NCI-H1105 (cell line): ENCODE data around the gene SMIM5.

Experiments
- DNase-seq: peaks from one replicate; lab custom pipeline; 2025; lab: John Stamatoyannopoulos, UW

Gene SMIM5

DNA sequence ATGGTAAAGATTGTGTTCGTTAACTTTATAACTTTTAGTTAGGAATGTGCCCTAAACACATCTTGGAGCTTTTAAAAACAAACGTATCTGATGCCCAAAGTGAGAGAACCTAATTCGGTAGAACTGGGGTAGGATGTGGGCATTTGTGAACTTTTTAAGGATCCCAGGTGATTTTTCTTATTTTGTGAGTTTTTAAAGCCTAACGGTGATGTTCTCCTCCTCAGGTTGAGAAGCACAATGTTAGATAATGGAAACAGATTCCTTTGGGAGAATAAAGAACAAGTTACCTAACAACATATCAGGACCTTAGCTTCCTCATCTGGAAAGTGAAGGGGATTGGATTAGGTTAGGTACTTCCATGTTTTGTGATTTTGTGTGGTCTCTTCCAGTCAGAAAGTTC lies 34.6 kb downstream of the SMIM5 start:
- DNase-seq = no peak

DNA sequence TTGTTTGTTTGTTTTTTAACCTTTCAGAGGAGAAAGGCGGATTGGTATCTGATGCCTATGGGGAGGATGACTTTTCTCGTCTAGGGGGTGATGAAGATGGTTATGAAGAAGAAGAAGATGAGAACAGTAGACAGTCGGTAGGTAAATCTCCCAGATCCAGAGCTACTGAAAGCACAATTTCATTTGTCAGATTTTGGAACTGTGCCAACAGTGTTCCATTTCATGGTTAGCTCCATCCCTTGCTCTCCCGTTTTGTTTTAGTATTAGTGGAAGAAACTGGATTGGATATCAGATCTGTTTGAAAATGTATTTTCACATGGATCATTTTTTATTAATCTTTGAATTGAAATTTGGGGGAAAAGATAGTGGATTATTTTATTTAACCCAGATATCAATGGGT lies 35.3 kb downstream of the SMIM5 start:
- no peak for DNase-seq

DNA sequence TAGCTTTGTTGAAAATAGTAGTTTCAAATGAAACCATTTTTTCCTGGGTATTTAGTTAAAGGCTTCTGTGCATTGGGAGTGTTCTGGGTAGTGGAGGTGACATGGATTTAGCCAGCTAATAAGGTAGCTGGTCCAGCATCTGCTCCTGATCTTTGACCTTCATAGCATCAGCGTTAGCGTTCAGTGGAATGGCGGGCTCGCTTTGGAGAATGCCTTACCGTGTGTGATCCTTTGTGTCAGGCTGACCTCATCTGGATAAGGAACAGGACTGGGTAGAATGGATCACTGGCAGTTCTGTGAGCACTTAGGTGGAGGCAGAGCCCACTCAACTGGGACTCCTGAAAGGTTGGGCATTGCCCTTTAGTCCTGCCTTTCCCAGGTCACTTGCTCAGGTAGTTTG lies 37.6 kb downstream of the SMIM5 start:
- DNase-seq = no peak

DNA sequence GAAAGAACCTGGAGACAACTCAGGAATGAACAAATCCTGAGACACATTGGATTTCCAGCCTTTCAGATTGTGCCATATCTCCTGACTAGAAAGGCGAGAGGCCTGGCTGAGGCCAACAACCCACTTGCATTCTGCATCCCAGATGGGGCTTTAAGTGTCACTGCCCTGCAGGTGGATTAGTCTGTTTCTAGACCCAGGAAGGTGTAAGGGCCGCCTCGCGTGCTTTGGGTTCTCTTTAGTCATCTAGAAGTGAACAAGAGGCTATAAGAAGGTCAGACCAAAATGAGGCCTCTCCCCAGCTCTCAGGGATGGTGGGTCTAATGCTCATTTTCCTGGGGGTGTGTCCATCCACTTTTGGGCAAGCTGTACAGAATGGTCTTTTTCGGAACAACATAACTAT lies 38.8 kb downstream of the SMIM5 start:
- no peak for DNase-seq

DNA sequence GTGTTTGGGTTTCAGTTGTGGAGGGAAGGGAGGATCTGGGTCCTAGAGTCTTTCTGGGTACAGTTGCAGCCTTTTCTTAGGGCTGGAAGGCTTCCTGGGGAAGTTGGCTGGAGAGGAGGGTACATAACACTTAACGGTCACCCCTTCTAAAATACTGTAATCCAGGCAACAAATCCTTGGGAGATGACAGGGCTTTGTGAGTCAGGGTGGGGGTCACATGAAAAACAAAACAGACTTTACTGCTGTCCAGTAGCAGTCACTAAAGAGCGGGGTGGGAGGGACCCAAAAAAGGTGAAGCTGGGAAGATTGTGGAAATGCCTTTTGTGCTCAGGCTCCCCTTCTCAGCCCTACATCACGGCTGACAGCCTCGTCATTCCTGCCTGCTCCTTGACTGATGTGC lies 40.3 kb downstream of the SMIM5 start:
- no peak for DNase-seq

DNA sequence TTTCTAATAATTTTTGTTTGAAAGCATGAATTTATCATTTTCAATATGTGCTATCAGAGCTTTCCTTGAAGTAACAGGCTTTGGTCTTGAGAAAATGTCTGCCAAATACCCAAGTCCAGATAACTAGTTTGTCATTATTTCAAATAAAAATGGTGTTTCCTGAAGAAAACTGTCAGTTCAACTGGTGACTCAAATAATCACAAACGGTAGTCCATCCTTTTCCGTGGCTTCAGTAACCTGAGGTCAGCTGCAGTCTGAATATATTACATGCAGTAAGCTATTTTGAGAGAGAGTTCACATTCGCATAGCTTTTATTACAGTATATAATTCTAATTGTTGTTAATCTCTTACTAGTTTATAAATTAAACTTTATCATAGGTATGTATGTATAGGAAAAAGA lies 43.2 kb downstream of the SMIM5 start:
- no peak for DNase-seq

DNA sequence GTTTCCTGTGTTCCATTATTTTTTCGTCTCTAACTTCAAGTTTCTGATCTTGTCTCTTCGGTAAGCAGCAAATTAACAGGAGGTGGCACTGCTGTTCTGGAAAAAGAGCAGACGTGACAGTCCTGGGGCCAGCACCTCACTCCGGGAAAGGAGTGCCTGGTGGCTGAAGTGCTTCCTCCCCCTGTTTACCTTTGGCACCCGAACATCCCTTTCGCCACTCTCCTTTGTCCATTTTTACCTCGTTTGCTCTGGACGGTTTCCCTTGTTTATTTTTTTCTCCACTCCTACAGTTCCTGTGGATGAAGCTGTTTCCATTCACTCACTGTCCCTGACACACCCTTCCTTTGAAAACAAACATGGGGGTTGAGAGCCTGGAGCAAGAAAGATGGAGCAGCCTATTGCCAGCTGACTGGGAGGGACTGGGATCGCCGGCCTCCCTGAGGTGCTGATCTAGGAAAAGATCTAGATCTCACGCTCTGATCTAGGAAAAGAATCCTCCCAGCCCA lies 46.5 kb downstream of the SMIM5 start:
- no peak for DNase-seq

DNA sequence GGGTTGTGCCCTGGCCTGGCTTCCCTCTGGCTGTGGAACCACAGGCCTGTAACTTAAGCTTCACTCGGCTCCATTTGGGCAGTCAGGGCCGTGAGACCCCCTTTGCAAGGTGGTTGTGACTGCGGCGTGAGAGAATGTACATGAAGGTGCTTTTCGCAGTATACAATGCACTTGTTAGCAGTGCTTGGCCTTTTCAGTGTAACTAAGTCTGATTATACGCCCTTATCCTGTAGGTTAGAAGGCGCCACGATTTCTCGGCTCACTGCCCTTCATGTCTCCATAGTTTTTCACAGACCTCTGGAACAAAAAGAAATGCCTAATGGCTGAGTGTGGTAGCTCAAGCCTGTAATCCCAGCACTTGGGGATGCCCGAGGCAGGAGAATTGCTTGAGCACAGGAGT lies 47.2 kb downstream of the SMIM5 start:
- DNase-seq = no peak

DNA sequence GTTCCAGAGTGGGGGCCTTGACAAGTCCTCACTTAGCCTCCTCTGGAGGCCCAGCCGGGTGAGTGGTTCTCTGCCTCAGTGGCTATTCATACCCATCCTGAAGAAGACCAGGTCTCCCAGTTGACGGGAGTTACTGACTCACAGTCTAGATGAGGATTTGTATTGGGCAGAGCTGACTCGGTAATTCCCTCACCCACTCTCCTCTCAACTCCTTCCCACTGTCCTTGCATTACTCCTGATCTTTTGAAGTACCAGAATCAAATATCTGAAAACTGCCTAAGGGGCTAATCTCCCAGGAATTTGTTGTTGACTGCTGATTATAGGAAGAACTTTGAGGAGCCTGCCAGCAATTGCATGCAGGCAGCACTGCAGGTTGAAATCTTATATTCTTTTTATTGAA lies 48.1 kb downstream of the SMIM5 start:
- no peak for DNase-seq

DNA sequence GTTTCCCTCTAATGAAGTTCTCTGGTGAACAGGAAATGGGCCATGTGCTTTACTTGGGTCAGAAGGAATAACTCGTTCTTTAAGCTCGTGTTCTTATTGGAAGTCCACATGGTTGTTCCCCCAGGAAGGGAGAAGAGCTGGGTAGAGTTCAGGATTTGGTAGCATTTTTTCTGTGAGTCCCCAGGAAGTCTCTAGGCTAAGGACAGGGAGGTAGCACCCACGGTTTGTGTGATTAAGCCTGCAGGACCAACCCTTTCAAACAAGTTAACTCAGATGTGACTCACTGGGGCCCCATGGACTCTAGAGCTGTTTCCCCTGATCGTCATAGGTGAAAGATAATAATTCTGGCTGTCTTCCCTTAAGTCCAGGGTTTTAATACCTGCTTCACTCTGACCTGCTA lies 50.3 kb downstream of the SMIM5 start:
- no peak for DNase-seq

DNA sequence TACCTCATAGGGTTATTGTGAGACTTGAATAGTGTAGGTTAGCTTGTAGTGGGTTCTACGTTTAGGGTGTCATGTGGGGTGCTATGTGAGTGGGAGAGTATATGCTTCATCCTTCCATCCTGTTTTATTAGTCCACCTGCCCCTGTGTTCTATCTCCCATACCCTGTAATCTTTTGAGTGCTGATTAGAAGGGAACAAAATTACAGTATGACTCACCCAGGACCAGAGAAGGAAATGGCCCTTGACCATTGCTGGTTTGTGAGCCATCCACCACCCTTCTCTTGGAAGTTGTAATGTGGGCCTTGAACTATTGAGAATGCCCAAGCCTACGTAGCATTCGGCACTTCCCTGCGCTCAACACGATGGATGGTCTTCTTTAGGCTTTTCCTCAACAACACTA lies 51.0 kb downstream of the SMIM5 start:
- no peak for DNase-seq

DNA sequence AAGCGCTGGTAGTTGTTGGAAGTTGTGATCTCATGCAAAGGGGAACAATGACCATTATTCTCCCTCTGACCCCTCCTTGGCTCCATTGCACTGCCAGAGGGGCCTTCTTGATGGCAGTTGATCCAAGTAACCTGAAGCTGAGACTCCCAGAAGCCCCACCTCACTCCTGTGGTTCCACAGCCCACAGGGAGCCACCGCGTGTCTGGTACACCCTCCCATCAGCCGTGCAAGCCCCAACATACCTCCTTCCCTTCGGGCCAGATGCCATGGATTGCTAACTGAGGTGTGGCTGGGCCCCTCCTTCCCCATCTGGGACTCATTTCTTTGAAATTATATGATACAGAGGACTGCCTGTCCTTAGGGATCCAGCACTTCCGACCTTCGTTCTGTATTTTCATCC lies 51.7 kb downstream of the SMIM5 start:
- no peak for DNase-seq

DNA sequence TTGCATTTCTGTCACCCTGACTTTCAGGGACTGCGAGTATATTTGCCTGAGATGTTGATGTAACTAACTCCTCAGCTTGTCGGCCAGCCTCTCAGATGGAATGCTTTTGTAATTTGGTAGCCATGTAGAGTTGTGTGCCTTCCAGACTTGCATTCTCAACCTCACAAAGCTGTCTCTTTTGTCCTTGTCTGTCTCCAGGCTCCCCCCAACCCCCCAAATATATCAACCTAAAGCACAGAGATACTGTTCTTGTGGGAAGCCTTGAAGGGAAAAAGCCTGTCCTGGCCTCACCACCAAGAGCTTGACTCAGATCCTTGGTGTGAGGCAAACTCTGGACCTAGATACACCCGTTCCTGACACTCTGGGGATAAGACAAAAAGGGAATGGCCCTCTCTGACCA lies 52.3 kb downstream of the SMIM5 start:
- DNase-seq = no peak

DNA sequence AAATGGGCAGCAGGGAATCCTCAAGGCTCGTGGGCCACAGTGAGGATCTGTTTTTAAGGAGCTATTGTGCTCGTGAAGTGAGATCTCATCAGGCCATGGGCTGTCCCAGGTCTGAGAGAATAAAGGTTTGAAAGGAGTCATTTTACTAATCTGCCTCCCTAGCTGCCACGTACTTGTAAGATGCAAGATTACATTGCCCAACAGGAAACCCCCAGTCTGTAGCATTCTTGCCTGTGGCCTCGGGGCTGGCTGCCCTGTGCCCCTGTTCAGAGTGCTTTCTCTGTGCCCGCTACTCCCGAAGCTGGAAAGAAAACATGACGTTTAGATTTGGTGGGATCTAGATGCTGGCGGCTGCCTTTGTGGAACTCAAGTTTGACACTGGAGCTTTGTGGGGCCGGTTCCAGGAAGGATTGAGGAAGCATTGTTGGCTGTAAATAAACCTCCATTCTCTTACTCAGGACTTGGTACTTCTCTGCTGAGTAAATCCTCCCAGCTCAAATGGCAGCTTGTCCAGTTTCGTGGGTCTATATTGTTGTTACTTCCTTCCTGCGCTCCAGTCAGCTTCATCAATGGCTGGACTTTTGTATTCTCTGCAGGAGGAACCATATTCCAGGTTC lies 55.1 kb downstream of the SMIM5 start:
- DNase-seq = no peak

DNA sequence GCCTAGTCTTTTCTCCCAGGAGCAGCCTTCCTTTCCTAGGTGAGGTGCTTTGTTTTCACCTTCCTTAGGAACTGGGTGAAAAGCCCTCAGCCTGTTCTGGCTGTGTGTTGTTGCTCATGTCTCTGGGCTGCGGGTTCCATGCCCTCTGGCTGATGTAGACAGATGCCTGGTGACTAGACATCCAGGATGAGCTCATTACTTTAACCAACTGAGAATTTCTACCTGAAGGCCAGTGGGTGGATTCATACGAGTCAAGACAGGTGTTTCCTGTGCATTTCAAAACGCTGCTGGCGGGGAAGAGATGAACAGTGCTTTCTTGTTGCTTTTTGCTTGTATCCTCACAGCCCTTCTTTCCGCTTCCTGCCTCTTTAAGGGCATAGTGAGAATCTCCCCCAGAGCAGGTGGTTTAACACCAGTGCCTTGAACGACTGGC lies 56.2 kb downstream of the SMIM5 start:
- no peak for DNase-seq
